Fibroblast of the aortic adventitia (primary cell): ENCODE measurements around the gene GPC5. TPM values are rescaled to one million over a fixed set of nuclear protein-coding genes. Genes with fewer than 3 reads are reported as not detected.

Source experiments
- DNase-seq: peaks from one replicate; pipeline ENCODE4 v3.0.0-alpha.2; 2010; ENCODE audit warnings: low read depth
- H3K4me3 ChIP-seq: 2 replicates; pipeline ENCODE4 v1.5.1; 2011; ENCODE audit warnings: low read depth, mild to moderate bottlenecking, control low read depth, low read length, moderate library complexity
- total RNA-seq: library from RNA; depleted of rRNA; stranded (reverse); fragments of >200 nt; gene quantifications from 2 replicates; pipeline ENCODE4 v1.2.3, GENCODE V29; 2012; ENCODE audit warnings: low replicate concordance
- TF ChIP-seq, protein P1 (sequence below): IDR thresholded peaks from 2 replicates; pipeline ENCODE4 v1.5.1; 2011; ENCODE audit warnings: mild to moderate bottlenecking, low read length, control low read depth, inconsistent platforms; ENCODE audit not compliant: insufficient read depth

GPC5 gene
- total RNA-seq, 1 donor, result 0.18 TPM

DNA sequence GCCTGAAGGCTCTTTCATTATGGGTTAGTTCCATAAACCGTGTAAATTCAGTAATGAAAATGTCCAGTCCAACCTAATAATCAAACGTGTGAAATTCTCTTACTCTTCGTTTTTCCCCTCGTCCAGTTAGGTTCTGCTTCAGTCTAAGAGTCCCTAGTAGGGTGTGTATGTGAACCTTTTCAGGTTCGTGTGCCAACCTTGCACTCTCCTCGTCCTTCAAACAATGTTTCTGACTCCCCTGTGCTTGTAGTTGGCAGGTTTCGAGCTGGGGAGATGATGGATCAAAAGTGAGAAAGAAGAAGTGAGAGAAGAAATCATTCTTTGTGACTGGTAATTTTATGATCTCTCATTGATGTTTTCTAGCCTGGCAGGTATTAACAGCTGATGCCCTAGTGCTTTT, 366.1 kb downstream of the GPC5 start:
- no peak overlapping the region for H3K4me3 ChIP-seq
- TF ChIP-seq, protein P1, sequence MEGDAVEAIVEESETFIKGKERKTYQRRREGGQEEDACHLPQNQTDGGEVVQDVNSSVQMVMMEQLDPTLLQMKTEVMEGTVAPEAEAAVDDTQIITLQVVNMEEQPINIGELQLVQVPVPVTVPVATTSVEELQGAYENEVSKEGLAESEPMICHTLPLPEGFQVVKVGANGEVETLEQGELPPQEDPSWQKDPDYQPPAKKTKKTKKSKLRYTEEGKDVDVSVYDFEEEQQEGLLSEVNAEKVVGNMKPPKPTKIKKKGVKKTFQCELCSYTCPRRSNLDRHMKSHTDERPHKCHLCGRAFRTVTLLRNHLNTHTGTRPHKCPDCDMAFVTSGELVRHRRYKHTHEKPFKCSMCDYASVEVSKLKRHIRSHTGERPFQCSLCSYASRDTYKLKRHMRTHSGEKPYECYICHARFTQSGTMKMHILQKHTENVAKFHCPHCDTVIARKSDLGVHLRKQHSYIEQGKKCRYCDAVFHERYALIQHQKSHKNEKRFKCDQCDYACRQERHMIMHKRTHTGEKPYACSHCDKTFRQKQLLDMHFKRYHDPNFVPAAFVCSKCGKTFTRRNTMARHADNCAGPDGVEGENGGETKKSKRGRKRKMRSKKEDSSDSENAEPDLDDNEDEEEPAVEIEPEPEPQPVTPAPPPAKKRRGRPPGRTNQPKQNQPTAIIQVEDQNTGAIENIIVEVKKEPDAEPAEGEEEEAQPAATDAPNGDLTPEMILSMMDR, result no peak
- no peak for DNase-seq

DNA sequence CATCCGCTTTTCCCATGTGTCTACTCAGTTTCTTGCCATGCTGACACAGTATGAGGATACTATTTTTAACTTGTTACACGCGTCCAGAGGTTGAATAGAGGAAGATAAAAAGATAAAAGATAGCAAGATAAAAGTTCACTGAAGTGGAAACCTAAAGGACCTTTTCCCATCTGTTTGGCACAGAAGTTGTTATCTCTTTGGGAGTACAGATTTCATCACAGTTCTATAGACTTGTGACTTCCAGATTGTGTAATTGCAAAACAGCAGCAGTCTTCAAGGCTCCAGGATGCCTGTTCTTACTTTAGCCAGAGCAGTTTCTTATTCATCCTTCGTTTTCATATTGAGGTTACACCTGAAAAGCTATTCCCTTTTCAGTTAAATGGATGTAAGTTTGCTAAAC, 369.2 kb downstream of the GPC5 start:
- H3K4me3 ChIP-seq, result no peak overlapping the region
- TF ChIP-seq, protein P1, result no peak
- DNase-seq, result no peak

DNA sequence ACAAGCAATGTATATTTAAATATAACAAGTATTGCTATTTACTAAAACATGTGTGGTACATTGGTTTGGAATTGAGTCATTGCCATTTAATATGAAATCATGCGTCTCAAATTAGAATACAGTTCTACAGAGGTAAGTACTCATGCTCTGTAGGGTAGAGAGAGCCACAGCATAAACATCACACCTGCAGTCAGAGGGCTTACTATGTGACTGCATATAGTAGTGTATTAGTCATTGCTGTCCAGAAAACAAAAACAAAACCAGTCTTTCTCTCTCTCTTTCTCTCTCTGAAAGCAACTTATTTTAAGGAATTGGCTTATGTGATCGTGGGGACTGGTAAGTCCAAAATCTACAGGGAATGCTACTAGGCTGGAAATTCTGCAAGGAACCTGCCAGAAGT, 370.3 kb downstream of the GPC5 start:
- TF ChIP-seq, protein P1, result no peak
- no peak for DNase-seq
- no peak overlapping the region for H3K4me3 ChIP-seq

DNA sequence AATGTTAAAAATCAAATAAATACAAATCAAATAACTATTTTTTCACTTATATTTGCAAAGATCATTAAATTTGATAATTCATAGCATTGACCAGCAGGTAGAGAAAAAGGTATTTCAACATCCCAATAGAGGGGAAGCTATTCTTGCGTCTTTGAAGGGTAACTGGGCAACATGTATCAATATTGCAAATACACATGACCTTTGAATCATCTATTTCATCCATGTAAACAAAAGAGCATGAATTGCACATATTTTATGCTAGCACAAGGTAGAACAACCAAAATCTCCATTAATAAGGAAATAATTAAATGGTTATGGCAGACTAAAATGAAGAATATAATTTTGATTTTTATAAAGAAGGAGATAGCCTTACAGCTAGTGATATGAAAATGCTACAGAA, 372.8 kb downstream of the GPC5 start:
- no peak for DNase-seq
- TF ChIP-seq, protein P1, result no peak
- no peak overlapping the region for H3K4me3 ChIP-seq

DNA sequence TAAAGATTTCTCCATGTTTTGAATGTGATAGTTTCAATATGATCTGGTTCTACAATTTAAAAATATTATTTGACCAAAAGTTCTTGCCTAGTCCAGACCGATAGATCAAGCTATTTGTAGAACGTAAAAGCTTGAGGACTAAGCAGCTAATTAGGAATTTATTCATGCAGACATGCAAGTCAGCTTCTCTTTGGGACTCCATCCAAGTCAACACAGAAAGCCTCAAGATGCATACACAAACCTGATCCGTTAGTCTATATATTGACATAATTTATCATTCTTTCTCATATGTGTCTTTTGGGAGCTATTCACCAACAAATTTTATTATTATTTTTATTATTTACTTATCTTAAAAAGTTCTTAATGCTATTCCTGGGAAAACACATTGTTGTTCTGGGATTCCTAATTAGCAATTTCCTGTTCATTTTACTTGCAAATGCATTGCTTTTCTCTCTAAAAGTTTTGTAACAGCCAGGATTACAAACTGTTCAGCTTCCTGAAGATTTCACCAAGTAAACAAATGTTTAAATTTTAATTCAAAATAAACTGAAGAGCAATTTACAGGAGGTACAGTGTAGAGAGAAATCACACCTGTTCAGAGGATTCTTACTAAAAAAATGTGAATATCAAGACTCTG, 375.3 kb downstream of the GPC5 start:
- no peak overlapping the region for H3K4me3 ChIP-seq
- TF ChIP-seq, protein P1, result no peak
- DNase-seq, result no peak

DNA sequence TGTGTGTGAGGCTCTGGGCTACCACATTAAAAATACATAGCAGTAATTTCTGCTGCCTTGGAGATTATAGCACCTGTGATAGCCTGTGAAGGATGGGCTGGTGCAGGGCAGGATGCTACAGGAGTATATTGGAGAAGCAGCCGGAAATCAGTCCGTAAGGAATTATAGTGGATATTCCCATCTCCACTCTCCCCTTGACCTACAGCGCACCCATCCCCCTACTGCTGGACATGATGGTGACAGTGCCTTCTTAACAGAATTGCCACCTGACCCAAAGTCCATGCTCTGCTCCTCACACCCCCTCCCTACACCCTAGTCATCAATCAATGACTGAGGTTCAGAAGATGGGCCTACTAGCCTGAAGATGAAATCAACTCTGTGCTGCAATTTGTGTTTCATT, 376.0 kb downstream of the GPC5 start:
- TF ChIP-seq, protein P1, result no peak
- H3K4me3 ChIP-seq, result no peak overlapping the region
- DNase-seq, result no peak

DNA sequence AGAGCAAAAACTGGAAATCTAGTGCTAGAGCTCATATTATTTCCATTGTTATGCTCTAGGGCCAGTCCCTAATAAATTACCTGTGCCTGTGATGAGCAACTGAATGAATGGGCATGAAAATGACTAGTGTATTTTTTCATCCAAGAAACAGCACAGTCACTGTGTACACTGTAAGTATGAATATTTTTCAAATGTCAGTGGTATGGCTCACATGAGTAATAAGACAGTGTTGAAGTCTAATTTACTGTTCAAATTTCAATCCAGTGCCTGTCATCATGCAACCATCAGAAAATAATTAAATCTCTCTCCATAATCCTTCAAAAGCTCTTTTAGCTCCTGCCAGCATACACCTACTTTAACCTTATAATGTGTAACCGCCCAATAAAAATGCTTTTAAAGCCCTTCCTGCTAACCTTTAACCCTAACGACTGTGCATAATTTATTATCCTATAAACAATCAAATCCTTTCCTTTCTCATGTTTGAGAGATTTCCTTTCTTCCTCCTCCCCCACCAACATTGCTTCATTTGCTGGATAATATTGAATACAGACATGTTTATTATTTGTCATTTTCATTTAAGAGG, 378.3 kb downstream of the GPC5 start:
- no peak overlapping the region for H3K4me3 ChIP-seq
- TF ChIP-seq, protein P1, result no peak
- no peak for DNase-seq
